Progenitor cell of endocrine pancreas (in vitro differentiated cells): Measurements from ENCODE around the gene ERP44. TPM values are rescaled to one million over a fixed set of nuclear protein-coding genes. Genes with fewer than 3 reads are reported as not detected.

ENCODE experiments used
- DNase-seq: peaks from one replicate; pipeline ENCODE4 v3.0.0; 2021; ENCODE audit warnings: low spot score; ENCODE audit not compliant: unreplicated experiment
- H3K27ac Mint-ChIP-seq: 2 replicates; pipeline ENCODE4 v1.8.0; 2021; ENCODE audit warnings: mild to moderate bottlenecking, moderate library complexity, mixed read lengths
- H3K27me3 Mint-ChIP-seq: 2 replicates; pipeline ENCODE4 v1.8.0; 2021; ENCODE audit warnings: mixed read lengths
- H3K36me3 Mint-ChIP-seq: 2 replicates; pipeline ENCODE4 v1.8.0; 2022; ENCODE audit warnings: mixed read lengths; ENCODE audit not compliant: insufficient read depth
- H3K4me1 Mint-ChIP-seq: 2 replicates; pipeline ENCODE4 v1.8.0; 2021; ENCODE audit warnings: low read depth, mixed read lengths
- H3K4me3 Mint-ChIP-seq: 2 replicates; pipeline ENCODE4 v1.8.0; 2021; ENCODE audit warnings: low read depth, mild to moderate bottlenecking, moderate library complexity, mixed read lengths
- H3K9me3 Mint-ChIP-seq: 2 replicates; pipeline ENCODE4 v1.8.0; 2021; ENCODE audit warnings: low read depth, mixed read lengths
- CTCF ChIP-seq: fragments of 200-600 bp; sonication (generic); IDR thresholded peaks from one replicate; pipeline ENCODE4 v1.5.0; 2021; ENCODE audit warnings: antibody characterized with exemption, mild to moderate bottlenecking; ENCODE audit not compliant: unreplicated experiment
- total RNA-seq: library from RNA; stranded (reverse); gene quantifications from 2 replicates; pipeline ENCODE4 v1.2.1, GENCODE V29; 2021

The ERP44 gene
- total RNA-seq, 1 donor from 2014 or later: 19.7 TPM

DNA sequence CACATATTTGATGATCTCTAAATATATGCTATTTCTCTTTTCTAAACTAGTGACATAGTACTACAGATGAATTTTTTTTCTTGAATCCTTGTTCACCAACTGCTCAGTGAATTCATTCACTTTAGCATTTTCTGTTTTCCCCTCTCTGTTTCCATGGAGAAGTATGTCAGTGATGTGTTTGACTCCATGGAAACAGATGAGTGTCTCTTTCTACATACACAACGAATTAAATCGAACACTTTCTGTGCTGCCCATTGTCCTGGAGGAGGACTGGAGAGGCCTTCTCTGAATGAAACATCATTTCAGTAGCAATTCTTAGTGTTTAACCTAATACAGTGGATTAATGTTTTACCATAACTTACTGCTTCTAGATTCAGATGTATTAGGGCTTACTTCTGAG lies 9.8 kb upstream of the ERP44 start:
- TF ChIP-seq CTCF: no peak
- Mint-ChIP-seq H3K9me3 (no peaks in the 10 kb centered on the region), H3K4me3 (no peak overlapping the region), H3K27ac (peak overlapping the region; percentile 48), H3K36me3 (no peaks in the 10 kb centered on the region), H3K27me3 (no peaks in the 10 kb centered on the region), H3K4me1 (no peaks in the 10 kb centered on the region)
- DNase-seq: no peak

DNA sequence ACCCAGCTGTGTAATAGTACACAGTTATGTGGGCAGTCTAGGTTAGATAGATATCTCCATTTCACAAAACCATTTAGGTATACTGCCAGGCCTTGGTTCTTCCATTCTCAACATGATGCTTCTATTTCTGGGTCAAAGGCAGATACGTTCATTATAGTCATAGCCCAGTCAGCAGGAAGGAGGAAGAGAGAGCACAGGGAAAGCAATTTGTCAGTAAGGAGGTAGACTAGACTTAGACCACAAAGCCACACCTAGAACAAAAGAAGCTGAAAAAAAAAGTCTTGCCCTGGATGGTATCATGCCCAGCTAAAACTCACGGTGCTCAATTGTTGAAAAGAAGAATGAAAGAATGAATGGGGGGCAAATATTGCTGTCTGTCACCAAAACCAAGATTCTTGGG lies 7.8 kb upstream of the ERP44 start:
- no peak for TF ChIP-seq CTCF
- Mint-ChIP-seq H3K9me3 (no peaks in the 10 kb centered on the region), H3K4me3 (no peak overlapping the region), H3K27ac (no peak overlapping the region), H3K27me3 (no peaks in the 10 kb centered on the region), H3K36me3 (no peaks in the 10 kb centered on the region), H3K4me1 (no peaks in the 10 kb centered on the region)
- no peak for DNase-seq

- no peaks in the 10 kb centered on the region for H3K9me3 Mint-ChIP-seq
- H3K27me3 Mint-ChIP-seq: no peaks in the 10 kb centered on the region
- H3K36me3 Mint-ChIP-seq: no peaks in the 10 kb centered on the region
- no peak for DNase-seq
- H3K4me1 Mint-ChIP-seq: no peaks in the 10 kb centered on the region
- no peak overlapping the region for H3K4me3 Mint-ChIP-seq
- TF ChIP-seq CTCF: no peak
- H3K27ac Mint-ChIP-seq: no peak overlapping the region
Observed at GRCh38 chr9:100105861-100106260, 7.1 kb upstream of the ERP44 start.

DNA sequence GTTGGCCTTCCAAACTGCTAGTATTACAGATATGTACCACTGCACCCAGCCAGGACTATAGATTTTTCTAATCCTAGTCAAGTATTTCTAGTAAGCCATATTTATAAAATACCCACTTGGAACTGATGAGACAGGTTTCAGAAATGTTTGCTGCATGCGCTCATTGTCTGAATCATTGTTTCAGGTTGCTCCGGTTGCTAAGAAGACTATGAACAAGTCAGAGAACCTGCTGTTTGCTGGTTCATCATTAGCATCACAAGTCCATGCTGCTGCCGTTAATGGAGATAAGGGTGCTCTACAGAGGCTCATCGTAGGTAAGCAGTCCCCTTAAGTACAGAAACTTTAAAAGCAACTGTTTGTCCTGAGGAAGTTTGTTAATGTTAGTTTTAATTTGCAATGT lies 5.5 kb upstream of the ERP44 start:
- Mint-ChIP-seq H3K27me3 (no peaks in the 10 kb centered on the region), H3K4me1 (peaks cover 2% of the 10 kb centered on the region), H3K27ac (no peak overlapping the region), H3K9me3 (no peaks in the 10 kb centered on the region), H3K4me3 (no peak overlapping the region), H3K36me3 (no peaks in the 10 kb centered on the region)
- DNase-seq: no peak
- TF ChIP-seq CTCF: no peak

GRCh38 chr9:100101608-100102007 lies 2.8 kb upstream of the ERP44 start:
- Mint-ChIP-seq H3K4me3 (no peak overlapping the region), H3K36me3 (no peaks in the 10 kb centered on the region), H3K9me3 (no peaks in the 10 kb centered on the region), H3K4me1 (peaks cover 14% of the 10 kb centered on the region), H3K27ac (no peak overlapping the region), H3K27me3 (no peaks in the 10 kb centered on the region)
- TF ChIP-seq CTCF: no peak
- no peak for DNase-seq
